Transverse colon (tissue), 4 donors: ENCODE data around the gene SYNE3. TPM values are rescaled to one million over a fixed set of nuclear protein-coding genes. Genes with fewer than 3 reads are reported as not detected.

ENCODE experiments used
- DNase-seq: peaks from one replicate; pipeline ENCODE4 v3.0.0-alpha.2; 2019
- H3K27ac ChIP-seq, 4 donors: fragments of 200-600 bp; sonication (generic); 2 replicates each; pipeline ENCODE4 v1.5.1; 2016 to 2018; ENCODE audit warnings: inconsistent platforms in 4 of 4
- H3K27me3 ChIP-seq: fragments of 200-600 bp; sonication (generic); 2 replicates; pipeline ENCODE4 v1.5.1; 2017; ENCODE audit warnings: inconsistent platforms
- H3K36me3 ChIP-seq, 4 donors: fragments of 200-600 bp; sonication (generic); 2 replicates each; pipeline ENCODE4 v1.5.1; 2017 to 2019; ENCODE audit warnings: inconsistent platforms in 4 of 4
- H3K4me1 ChIP-seq, 4 donors: fragments of 200-600 bp; sonication (generic); 2 replicates each; pipeline ENCODE4 v1.5.1; 2017 to 2020; ENCODE audit warnings: inconsistent platforms in 4 of 4
- H3K4me3 ChIP-seq, 4 donors: fragments of 200-600 bp; sonication (generic); 1 replicate in 1 of 4; 2 replicates in 3 of 4; pipeline versions ENCODE4 v1.5.1 to v1.6.1; 2017 to 2019; ENCODE audit warnings: inconsistent platforms in 4 of 4
- H3K9me3 ChIP-seq, 2 donors: fragments of 200-600 bp; sonication (generic); 2 replicates each; pipeline ENCODE4 v1.5.1; 2017 to 2019; ENCODE audit warnings: inconsistent platforms in 2 of 2
- EP300 ChIP-seq: sonication (generic); formaldehyde crosslinking; IDR thresholded peaks from one replicate; pipeline ENCODE4 v1.6.1; 2017; ENCODE audit warnings: antibody characterized with exemption, low read depth
- POLR2A ChIP-seq: fragments of 450-650 bp; IDR thresholded peaks from one replicate; pipeline ENCODE4 v1.6.1; 2016; ENCODE audit warnings: antibody characterized with exemption, mild to moderate bottlenecking, moderate library complexity
- POLR2AphosphoS5 ChIP-seq, 3 donors: sonication (generic); formaldehyde crosslinking; IDR thresholded peaks; one replicate each; pipeline ENCODE4 v1.6.1; 2016; ENCODE audit warnings: antibody characterized with exemption in 3 of 3
- WGBS, 2 donors: methylation state at CpG; one replicate each; pipeline ENCODE4 v1.1.5; 2018; ENCODE audit warnings: low coverage in 1 of 2; 5-methylcytosine and 5-hydroxymethylcytosine counted together
- in situ Hi-C, 4 donors: fragments of 200-750 bp; cut with MboI; loops; one replicate each; pipeline versions ENCODE4 v1.15.0 to v1.15.1; 2017; ENCODE audit warnings: low sequenced_read_pairs in 3 of 4, low pct_ligation_motif_present in 1 of 4, low pct_unique_long_range_greater_than_20kb in 1 of 4
- intact Hi-C: fragments of 100-400 bp; cut with DNase I; formaldehyde crosslinking; loops from one replicate; pipeline ENCODE4 v1.15.1; 2023; ENCODE audit warnings: low total_unique reads
- total RNA-seq, 4 donors: library from RNA; depleted of rRNA; stranded (reverse); fragments of >200 nt; gene quantifications; one replicate each; pipeline ENCODE4 v1.1.0, GENCODE V29; 2016
- TF ChIP-seq, protein P1 (sequence below), 5 experiments: fragments of 200-600 bp in 3 of 5; fragments of 450-650 bp in 2 of 5; sonication (generic) in 3 of 5; IDR thresholded peaks; 1 replicate in 2 of 5; 2 replicates in 3 of 5; pipeline ENCODE4 v1.5.1; 2016 to 2017; ENCODE audit warnings: antibody characterized with exemption in 5 of 5, inconsistent platforms in 3 of 5, mild to moderate bottlenecking in 2 of 5, moderate library complexity in 1 of 5

Gene SYNE3
- total RNA-seq, 4 donors from 2014 or later, result 9.8 to 46.8 (median 13.9) TPM

DNA sequence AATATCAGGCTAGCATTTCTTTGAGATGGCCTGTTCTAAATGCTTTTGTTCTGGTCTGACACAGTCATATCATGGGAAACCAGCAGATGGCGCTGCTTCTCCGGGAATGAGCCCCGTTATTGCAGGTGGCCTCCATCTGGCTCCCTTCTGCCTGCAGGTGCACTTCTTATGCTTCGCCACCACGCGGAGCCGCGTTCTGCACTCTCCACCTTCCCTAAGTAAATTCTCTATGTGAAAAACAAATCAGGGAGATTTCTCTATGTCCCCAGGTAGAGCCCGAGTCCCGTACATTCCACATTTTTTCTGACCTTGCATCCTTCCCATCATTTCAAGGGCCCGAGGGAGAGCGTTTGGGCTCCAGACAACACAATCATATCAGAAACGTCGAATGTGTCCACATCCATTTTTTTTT, 44.6 kb upstream of the SYNE3 start:
- intact Hi-C loops (no loop called here), in situ Hi-C loops (loop anchor here (10.0 to 25.0 kb wide), 3 partner anchors 214 to 434 kb away; no protein-coding TSS in a partner anchor)
- H3K27me3 ChIP-seq, result no peaks in the 10 kb centered on the region

DNA sequence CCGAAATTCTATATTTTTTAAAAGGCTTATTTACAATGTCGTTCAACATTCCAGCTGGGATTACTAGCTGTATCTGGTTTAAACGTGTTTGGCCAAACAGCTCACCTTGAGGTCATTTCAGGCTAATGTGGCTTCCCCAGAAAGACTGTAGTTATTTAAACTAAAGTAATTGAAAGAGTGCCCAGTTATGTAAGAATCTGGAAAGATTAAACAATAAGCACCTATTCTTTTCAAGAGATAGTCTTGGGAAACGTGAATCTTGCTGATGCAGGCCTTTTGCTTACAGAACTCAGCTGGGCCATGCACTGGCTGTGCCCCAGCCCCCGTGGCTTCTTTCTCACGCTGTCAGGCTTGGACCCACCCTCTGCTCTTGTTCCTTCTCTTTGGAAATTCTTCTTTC, 42.8 kb upstream of the SYNE3 start:
- WGBS, 2 donors, result 43 to 49% methylated on average over 3 to 6 of the region's 6 CpGs
- H3K4me3 ChIP-seq, result no peak overlapping the region
- H3K27me3 ChIP-seq, result no peaks in the 10 kb centered on the region
- H3K9me3 ChIP-seq, result no peaks in the 10 kb centered on the region
- no peaks in the 10 kb centered on the region for H3K4me1 ChIP-seq
- H3K27ac ChIP-seq, result no peak overlapping the region
- no peak for DNase-seq
- intact Hi-C loops, result loop anchor here (5.0 kb wide), 1 partner anchor 433 kb away; no protein-coding TSS in a partner anchor
- H3K36me3 ChIP-seq, result no peaks in the 10 kb centered on the region
- in situ Hi-C loops, result loop anchor here in 2 of 4 donors (25.0 kb wide), 1 partner anchor 428 kb away; no protein-coding TSS in a partner anchor
- TF ChIP-seq POLR2AphosphoS5 (IDR thresholded peaks at IDR 0.05) (no peak), POLR2A (no peak), EP300 (no peak)
- TF ChIP-seq, protein P1, sequence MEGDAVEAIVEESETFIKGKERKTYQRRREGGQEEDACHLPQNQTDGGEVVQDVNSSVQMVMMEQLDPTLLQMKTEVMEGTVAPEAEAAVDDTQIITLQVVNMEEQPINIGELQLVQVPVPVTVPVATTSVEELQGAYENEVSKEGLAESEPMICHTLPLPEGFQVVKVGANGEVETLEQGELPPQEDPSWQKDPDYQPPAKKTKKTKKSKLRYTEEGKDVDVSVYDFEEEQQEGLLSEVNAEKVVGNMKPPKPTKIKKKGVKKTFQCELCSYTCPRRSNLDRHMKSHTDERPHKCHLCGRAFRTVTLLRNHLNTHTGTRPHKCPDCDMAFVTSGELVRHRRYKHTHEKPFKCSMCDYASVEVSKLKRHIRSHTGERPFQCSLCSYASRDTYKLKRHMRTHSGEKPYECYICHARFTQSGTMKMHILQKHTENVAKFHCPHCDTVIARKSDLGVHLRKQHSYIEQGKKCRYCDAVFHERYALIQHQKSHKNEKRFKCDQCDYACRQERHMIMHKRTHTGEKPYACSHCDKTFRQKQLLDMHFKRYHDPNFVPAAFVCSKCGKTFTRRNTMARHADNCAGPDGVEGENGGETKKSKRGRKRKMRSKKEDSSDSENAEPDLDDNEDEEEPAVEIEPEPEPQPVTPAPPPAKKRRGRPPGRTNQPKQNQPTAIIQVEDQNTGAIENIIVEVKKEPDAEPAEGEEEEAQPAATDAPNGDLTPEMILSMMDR (IDR thresholded peaks at IDR 0.05), result no peak

More for the DNA sequence above, 44.6 kb upstream of the SYNE3 start:
- peak; percentile 91 for DNase-seq
- WGBS, 2 donors, result 6% methylated on average over 14 of the region's 14 CpGs; no CpG with 5 or more reads in 1 of the 2 donors
- no peak overlapping the region for H3K4me3 ChIP-seq
- H3K27ac ChIP-seq, result no peak overlapping the region
- H3K36me3 ChIP-seq, result no peaks in the 10 kb centered on the region
- no peaks in the 10 kb centered on the region for H3K9me3 ChIP-seq
- TF ChIP-seq, protein P1 (IDR thresholded peaks at IDR 0.05), result peak; percentile 91 to 99 (median 96)
- TF ChIP-seq POLR2A (no peak), POLR2AphosphoS5 (IDR thresholded peaks at IDR 0.05) (peak in 1 of 3 donors; percentile 55)
- H3K4me1 ChIP-seq, result no peaks in the 10 kb centered on the region

DNA sequence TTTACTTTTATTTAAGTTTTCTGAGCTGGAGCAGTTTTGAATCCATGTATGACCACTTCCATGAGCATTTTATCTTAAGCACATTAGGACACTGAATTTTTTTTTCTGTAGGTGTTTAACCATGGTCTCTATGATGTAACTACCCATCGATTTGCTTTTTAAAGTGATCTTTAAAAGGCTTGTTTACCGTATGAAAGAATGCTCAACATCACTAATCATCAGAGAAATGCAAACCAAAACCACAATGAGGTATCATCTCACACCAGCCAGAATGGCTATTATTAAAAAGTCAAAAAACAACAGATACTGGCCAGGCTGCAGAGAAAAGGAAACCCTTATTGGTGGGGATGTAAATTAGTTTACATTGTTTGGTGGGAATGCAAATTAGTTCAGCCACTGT, 41.4 kb upstream of the SYNE3 start:
- Histone ChIP-seq H3K27me3 (no peaks in the 10 kb centered on the region), H3K9me3 (no peaks in the 10 kb centered on the region), H3K4me3 (no peak overlapping the region), H3K4me1 (no peaks in the 10 kb centered on the region), H3K36me3 (no peaks in the 10 kb centered on the region), H3K27ac (no peak overlapping the region)
- WGBS, 2 donors, result 79 to 89% methylated on average over 2 of the region's 2 CpGs
- in situ Hi-C loops, result loop anchor here in 2 of 4 donors (25.0 kb wide), 1 partner anchor 429 kb away; no protein-coding TSS in a partner anchor
- DNase-seq, result no peak
- no peak for TF ChIP-seq EP300
- no peak for TF ChIP-seq POLR2A
- TF ChIP-seq, protein P1 (IDR thresholded peaks at IDR 0.05), result no peak
- TF ChIP-seq POLR2AphosphoS5 (IDR thresholded peaks at IDR 0.05), result no peak
- intact Hi-C loops, result loop anchor here (5.0 kb wide), 1 partner anchor 434 kb away; no protein-coding TSS in a partner anchor

DNA sequence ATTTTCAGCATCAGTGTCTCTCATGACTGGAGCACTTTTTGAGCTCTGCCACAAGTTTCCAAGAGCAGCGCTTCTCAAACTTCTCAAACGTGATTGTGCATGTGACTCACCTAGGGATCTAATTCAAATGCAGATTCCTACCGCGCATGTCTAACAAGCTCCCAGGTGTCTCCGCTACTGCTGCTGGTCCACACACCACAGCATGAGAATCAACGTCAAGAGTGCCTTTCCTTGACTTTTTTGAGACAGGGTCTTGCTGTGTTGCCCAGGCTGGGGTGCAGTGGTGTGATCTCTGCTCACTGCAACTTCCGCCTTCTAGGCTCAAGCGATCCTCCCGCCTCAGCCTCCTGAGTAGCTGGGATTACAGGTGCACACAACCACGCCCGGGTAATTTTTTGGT, 40.8 kb upstream of the SYNE3 start:
- no peak overlapping the region for H3K27ac ChIP-seq
- in situ Hi-C loops, result loop anchor here in 2 of 4 donors (25.0 kb wide), 1 partner anchor 430 kb away; no protein-coding TSS in a partner anchor

More for the DNA sequence above, 40.8 kb upstream of the SYNE3 start:
- intact Hi-C loops, result loop anchor here (5.0 kb wide), 1 partner anchor 435 kb away; no protein-coding TSS in a partner anchor
- no peaks in the 10 kb centered on the region for H3K27me3 ChIP-seq
- no peaks in the 10 kb centered on the region for H3K36me3 ChIP-seq
- WGBS, 2 donors, result 87 to 92% methylated on average over 4 to 11 of the region's 11 CpGs
- DNase-seq, result no peak
- H3K4me3 ChIP-seq, result no peak overlapping the region
- no peaks in the 10 kb centered on the region for H3K4me1 ChIP-seq
- no peaks in the 10 kb centered on the region for H3K9me3 ChIP-seq
- TF ChIP-seq, protein P1 (IDR thresholded peaks at IDR 0.05), result no peak
- no peak for TF ChIP-seq EP300
- no peak for TF ChIP-seq POLR2A
- TF ChIP-seq POLR2AphosphoS5 (IDR thresholded peaks at IDR 0.05), result no peak
